GM13977 (cell line): ENCODE measurements around the gene DNMT3A.

Source experiments
- DNase-seq: peaks from one replicate; pipeline ENCODE4 v3.0.0; 2012; ENCODE audit warnings: low spot score
- CTCF ChIP-seq: IDR thresholded peaks from 2 replicates; pipeline ENCODE4 v1.5.1; 2012; ENCODE audit warnings: mild to moderate bottlenecking, control low read depth; ENCODE audit not compliant: insufficient read depth; ENCODE audit errors: extremely low read depth, missing control alignments
- in situ Hi-C: fragments of 300-500 bp; cut with MboI; formaldehyde crosslinking; loops from one replicate; pipeline ENCODE4 v1.12.0; 2022; ENCODE audit warnings: low sequenced_read_pairs, low pct_unique_long_range_greater_than_20kb, mixed read lengths, inconsistent platforms; ENCODE audit not compliant: unreplicated experiment

The DNMT3A gene

GRCh38 chr2:25222477-25223121 is 119.1 kb downstream of the DNMT3A start:
- in situ Hi-C loops: no loop called here
- no peak for TF ChIP-seq CTCF
- DNase-seq: no peak

- TF ChIP-seq CTCF: no peak
- no peak for DNase-seq
- in situ Hi-C loops: no loop called here
Observed at GRCh38 chr2:25221579-25221978, 120.1 kb downstream of the DNMT3A start.

- no peak for TF ChIP-seq CTCF
- no peak for DNase-seq
- in situ Hi-C loops: no loop called here
Observed at GRCh38 chr2:25220313-25220712, 121.4 kb downstream of the DNMT3A start.

- no peak for TF ChIP-seq CTCF
- DNase-seq: no peak
- in situ Hi-C loops: no loop called here
Observed at GRCh38 chr2:25219621-25220020, 122.1 kb downstream of the DNMT3A start.

- in situ Hi-C loops: no loop called here
- no peak for TF ChIP-seq CTCF
Observed at GRCh38 chr2:25218100-25218499, 123.6 kb downstream of the DNMT3A start.

GRCh38 chr2:25215948-25216679 is 125.6 kb downstream of the DNMT3A start:
- TF ChIP-seq CTCF: no peak

More at GRCh38 chr2:25218100-25218499, 123.6 kb downstream of the DNMT3A start:
- no peak for DNase-seq

More at GRCh38 chr2:25215948-25216679, 125.6 kb downstream of the DNMT3A start:
- DNase-seq: peak; percentile 91
- in situ Hi-C loops: no loop called here
